T-helper 2 cell treated with Interferon-gamma antibody and Interleukin-4, amounts not matched to agents 5 μg/mL and 100 μg/mL, for 36 hours (primary cell): ENCODE data around the gene MRPL52.
"Not testable (repeated sequence)": the region's sequence is repeated elsewhere in the genome, so short reads cannot be mapped to it uniquely, and the experiment has no call there.

Experiments
- DNase-seq: peaks from one replicate; pipeline ENCODE4 v3.0.0; 2021; ENCODE audit warnings: low spot score
- H3K27ac Mint-ChIP-seq: one replicate; pipeline ENCODE4 v1.8.0; 2021; ENCODE audit warnings: mild to moderate bottlenecking, mixed read lengths
- H3K27me3 Mint-ChIP-seq: one replicate; pipeline ENCODE4 v1.8.0; 2021; ENCODE audit warnings: low read depth, mixed read lengths
- H3K36me3 Mint-ChIP-seq: one replicate; pipeline ENCODE4 v1.8.0; 2021; ENCODE audit warnings: low read depth, mixed read lengths
- H3K4me1 Mint-ChIP-seq: one replicate; pipeline ENCODE4 v1.8.0; 2021; ENCODE audit warnings: low read depth, mixed read lengths
- H3K4me3 Mint-ChIP-seq: one replicate; pipeline ENCODE4 v1.8.0; 2022; ENCODE audit warnings: mild to moderate bottlenecking, moderate library complexity, mixed read lengths
- H3K9me3 Mint-ChIP-seq: one replicate; pipeline ENCODE4 v1.8.0; 2021; ENCODE audit warnings: mixed read lengths

MRPL52 gene

DNA sequence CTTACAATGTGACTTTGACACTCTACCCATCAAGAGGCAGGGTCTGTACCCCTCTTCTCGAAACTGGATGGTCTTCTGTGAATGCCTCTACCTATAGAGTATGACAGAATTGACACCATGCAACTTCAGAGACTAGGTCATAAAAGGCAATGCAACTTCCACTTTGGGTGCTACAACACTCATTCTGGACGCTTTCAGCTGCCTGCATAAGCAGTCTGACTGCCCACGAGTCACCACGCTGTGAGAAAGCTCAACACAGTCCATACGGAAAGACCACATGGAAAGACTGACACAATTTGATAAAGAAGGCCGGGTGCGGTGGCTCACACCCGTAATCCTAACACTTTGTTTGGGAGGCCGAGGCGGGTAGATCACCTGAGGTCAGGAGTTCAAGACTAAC is 29.3 kb upstream of the MRPL52 start:
- Mint-ChIP-seq H3K4me3 (no peak overlapping the region), H3K27me3 (peaks cover 38% of the 10 kb centered on the region), H3K36me3 (no peaks in the 10 kb centered on the region), H3K4me1 (peaks cover 3% of the 10 kb centered on the region), H3K9me3 (no peaks in the 10 kb centered on the region), H3K27ac (no peak overlapping the region)
- no peak for DNase-seq

DNA sequence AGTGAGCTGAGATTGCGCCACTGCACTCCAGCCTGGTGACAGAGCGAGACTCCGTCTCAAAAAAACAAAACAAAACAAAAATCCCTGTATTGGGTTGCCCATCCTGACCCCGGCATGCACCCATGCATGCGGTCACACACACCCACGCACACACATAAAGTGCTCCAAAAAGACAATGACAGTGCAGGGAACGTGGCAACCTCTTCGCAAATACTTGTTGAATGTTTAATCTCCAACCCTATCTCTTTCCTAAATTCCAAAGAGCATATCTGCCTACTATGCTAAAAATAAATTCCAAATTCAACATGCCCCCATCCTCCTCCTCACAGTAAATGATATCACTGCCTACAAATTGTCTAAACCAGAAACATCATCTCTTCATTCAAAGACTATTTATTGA is 28.0 kb upstream of the MRPL52 start:
- H3K27me3 Mint-ChIP-seq = peaks cover 30% of the 10 kb centered on the region
- peaks cover 3% of the 10 kb centered on the region for H3K4me1 Mint-ChIP-seq
- H3K27ac Mint-ChIP-seq = no peak overlapping the region
- H3K9me3 Mint-ChIP-seq = no peaks in the 10 kb centered on the region
- DNase-seq = no peak
- no peaks in the 10 kb centered on the region for H3K36me3 Mint-ChIP-seq
- no peak overlapping the region for H3K4me3 Mint-ChIP-seq

DNA sequence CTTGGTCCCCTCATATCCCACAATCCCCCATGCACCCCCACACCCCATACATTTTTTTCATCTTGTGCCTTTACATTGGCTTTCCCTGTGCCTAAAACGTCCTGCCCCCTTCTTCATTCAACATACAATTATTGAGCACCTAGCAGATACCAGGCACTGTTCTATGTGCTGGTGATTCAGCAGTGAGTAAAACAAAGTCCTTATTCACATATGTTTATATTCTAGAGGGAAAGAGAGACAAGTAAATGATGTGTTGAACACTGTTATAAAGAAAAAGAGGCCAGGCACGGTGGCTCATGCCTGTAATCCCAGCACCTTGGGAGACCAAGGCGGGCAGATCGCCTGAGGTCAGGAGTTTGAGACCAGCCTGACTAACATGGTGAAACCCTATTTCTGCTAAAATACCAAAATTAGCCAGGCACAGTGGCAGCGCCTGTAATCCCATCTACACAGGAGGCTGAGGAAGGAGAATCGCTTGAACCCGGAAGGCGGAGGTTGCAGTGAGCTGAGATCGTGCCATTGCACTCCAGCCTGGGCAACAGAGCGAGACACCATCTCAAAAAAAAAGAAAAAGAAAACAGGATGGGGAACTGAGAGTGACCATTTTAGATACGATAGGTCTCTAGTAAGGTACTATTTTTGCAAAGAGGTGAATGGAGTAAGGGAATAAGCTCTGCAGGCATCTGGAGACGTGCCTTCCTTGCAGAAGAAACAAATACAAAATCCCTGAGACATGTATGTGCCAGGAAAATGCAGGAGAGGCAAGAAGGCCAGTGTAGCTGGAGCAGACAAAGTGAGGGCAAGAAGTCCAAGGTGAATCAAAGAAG is 26.6 kb upstream of the MRPL52 start:
- Mint-ChIP-seq H3K4me3 (no peak overlapping the region), H3K27ac (no peak overlapping the region)

DNA sequence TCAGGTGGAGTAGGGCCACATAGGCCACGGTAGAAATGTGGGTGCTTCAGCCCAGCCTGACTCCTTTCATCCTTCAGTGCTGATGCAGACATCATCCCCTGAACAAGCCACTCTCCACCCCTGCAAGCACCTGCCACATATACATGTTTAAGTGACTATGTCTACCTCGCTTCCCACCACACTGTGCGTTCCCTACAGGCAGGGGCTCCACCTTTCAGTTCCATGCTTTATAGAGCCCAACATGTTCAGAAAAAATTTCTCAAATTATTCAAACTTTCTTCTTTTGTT is 26.1 kb upstream of the MRPL52 start:
- no peak overlapping the region for H3K4me3 Mint-ChIP-seq
- no peaks in the 10 kb centered on the region for H3K9me3 Mint-ChIP-seq
- peaks cover 3% of the 10 kb centered on the region for H3K4me1 Mint-ChIP-seq
- DNase-seq = no peak
- H3K27me3 Mint-ChIP-seq = peaks cover 28% of the 10 kb centered on the region
- H3K36me3 Mint-ChIP-seq = no peaks in the 10 kb centered on the region
- H3K27ac Mint-ChIP-seq = no peak overlapping the region

More for the DNA sequence above, 26.6 kb upstream of the MRPL52 start:
- Mint-ChIP-seq H3K36me3 (no peaks in the 10 kb centered on the region), H3K9me3 (no peaks in the 10 kb centered on the region), H3K27me3 (peaks cover 30% of the 10 kb centered on the region), H3K4me1 (peaks cover 3% of the 10 kb centered on the region)
- no peak for DNase-seq

DNA sequence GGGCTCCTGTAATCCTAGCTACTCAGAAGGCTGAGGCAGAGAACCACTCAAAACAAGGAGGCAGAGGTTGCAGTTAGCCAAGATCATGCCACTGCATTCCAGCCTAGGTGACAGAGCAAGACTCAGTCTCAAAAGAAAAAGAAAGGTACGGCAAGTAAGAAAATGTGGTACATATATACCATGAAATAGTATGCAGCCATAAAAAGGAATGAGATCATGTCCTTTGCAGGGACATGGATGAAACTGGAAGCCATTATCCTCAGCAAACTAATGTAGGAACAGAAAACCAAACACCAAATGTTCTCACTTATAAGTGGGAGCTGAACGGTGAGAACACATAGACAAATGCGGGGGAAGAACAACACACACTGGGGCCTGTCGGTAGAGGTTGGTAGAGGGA is 24.5 kb upstream of the MRPL52 start:
- H3K4me3 Mint-ChIP-seq, H3K4me1 Mint-ChIP-seq, H3K9me3 Mint-ChIP-seq, DNase-seq, H3K36me3 Mint-ChIP-seq, H3K27ac Mint-ChIP-seq: not testable (repeated sequence)
- peaks cover 22% of the 10 kb centered on the region for H3K27me3 Mint-ChIP-seq

DNA sequence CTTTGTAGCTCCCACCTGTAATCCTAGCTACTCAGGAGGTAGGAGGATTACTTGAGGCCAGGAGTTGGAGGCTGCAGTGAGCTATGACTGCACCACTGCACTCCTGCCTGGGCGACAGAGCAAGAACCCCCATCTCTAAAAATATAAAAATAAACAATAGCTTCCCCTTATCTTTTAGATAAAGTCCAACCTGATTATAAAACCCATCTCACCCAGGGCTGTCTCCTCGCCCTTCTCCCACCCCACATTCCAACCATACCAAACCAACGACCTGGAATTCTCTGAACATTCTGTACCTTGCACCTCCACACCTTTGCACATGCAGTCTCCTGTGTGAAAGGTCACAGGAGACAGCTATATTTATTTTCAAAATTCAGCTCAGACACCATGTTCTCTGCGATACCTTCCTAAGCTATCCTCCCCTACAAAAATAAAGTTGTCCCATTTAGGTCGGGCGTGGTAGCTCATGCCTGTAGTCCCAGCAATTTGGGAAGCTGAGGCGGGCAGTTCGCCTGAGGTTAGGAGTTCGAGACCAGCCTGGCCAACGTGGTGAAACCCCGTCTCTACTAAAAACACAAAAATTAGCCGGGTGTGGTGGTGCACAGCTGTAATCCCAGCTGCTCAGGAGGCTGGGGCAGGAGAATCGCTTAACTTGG is 22.1 kb upstream of the MRPL52 start:
- Mint-ChIP-seq H3K36me3 (no peaks in the 10 kb centered on the region), H3K27ac (no peak overlapping the region), H3K4me1 (peaks cover 4% of the 10 kb centered on the region), H3K9me3 (no peaks in the 10 kb centered on the region), H3K4me3 (no peak overlapping the region), H3K27me3 (peaks cover 18% of the 10 kb centered on the region)
- DNase-seq = no peak

DNA sequence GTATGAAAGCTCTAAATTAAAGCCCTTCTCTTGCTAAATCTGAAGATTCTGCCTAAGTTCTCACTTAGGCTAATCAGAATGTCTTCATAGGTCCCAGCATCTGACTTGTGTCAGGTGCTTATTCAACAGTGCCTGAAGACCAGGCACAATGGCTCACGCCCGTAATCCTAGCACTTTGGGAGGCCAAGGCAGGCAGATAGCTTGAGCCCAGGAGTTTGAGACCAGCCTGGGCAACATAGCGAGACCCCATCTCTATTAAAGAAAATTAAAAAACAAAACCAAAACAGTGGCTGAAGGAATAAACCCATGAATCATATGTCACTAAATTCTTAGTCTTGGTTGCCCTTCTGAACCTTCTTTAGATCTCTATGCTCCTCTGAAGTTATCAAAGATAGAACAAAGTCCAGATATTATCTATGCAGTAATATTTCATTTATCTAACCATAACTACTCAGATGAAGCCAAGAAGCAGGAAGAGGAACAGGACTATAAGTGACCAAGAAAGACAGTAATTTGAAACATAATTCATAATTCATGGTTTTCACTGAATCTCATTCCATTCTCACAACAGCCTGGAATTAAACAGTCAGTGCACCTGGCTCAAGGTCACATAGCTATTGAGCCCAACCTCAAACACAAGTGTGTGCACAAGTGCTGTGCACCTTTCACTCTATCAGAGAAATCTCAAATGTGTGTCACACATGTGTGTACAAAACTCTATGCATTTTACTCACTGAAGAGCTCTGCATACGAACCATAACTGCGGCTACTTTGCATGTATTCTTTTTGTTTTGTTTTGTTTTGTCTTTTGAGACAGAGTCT is 21.1 kb upstream of the MRPL52 start:
- peaks cover 11% of the 10 kb centered on the region for H3K27me3 Mint-ChIP-seq
- no peak overlapping the region for H3K27ac Mint-ChIP-seq
- H3K4me1 Mint-ChIP-seq = peaks cover 3% of the 10 kb centered on the region
- H3K9me3 Mint-ChIP-seq = no peaks in the 10 kb centered on the region
- H3K36me3 Mint-ChIP-seq = no peaks in the 10 kb centered on the region
- no peak for DNase-seq
- no peak overlapping the region for H3K4me3 Mint-ChIP-seq

DNA sequence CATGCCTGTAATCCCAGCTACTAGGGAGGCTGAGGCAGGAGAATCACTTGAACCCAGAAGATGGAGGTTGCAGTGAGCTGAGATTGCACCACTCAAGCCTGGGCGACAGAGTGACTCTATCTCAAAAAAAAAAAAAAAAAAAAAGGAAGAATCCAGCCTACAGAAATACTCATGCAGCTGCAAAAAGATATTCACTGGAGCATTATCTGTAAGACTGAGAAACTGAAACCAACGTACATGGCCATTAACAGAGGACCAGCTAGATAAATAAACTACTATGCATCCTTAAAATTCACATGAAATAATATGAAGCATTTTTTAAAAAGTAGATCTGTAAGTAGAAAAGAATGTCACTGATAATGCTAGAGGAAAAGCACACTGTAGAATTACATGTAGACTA is 18.0 kb upstream of the MRPL52 start:
- Mint-ChIP-seq H3K27me3 (peaks cover 6% of the 10 kb centered on the region), H3K4me3 (no peak overlapping the region), H3K27ac (no peak overlapping the region), H3K36me3 (no peaks in the 10 kb centered on the region), H3K9me3 (no peaks in the 10 kb centered on the region), H3K4me1 (peaks cover 6% of the 10 kb centered on the region)
- DNase-seq = no peak

DNA sequence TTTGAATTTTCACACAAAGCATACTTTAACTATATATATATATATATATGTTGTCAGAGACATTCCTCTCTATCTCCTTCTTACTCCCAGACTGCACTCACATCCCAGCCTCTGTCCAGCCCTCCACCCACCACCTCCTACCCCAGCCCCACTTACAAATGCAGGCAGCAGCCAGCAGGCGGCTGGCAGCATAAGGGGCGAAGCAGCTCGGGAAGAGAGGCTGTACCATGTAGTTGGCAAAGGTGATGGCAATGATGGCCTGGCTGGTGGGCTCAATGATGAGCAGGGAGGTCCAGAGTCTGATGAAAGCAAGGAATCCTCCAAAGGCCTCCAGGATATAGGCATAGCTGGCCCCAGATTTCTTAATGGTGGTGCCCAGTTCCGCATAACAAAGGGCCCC is 16.9 kb upstream of the MRPL52 start:
- Mint-ChIP-seq H3K27me3 (peaks cover 6% of the 10 kb centered on the region), H3K4me1 (peaks cover 6% of the 10 kb centered on the region), H3K4me3 (no peak overlapping the region), H3K36me3 (no peaks in the 10 kb centered on the region), H3K9me3 (no peaks in the 10 kb centered on the region), H3K27ac (no peak overlapping the region)
- no peak for DNase-seq

DNA sequence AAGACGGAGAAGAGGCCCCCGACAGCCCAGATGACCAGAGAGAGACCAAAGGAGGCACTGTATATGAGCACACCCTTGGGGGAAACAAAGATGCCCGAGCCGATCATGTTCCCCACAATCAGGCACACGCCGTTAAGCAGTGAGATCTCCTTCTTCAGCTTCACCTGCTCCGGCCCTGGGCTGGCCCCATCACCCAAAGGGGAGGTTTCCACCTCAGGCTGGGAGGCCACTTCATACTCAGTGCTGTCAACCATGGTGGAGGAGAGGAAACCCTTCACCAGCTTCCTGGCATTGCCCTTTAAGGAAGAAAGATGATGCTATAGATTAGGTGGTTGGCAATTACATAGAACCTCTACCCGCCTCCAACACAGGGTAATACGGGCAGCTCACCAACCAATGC is 16.5 kb upstream of the MRPL52 start:
- H3K4me1 Mint-ChIP-seq = peaks cover 6% of the 10 kb centered on the region
- H3K27ac Mint-ChIP-seq = no peak overlapping the region

DNA sequence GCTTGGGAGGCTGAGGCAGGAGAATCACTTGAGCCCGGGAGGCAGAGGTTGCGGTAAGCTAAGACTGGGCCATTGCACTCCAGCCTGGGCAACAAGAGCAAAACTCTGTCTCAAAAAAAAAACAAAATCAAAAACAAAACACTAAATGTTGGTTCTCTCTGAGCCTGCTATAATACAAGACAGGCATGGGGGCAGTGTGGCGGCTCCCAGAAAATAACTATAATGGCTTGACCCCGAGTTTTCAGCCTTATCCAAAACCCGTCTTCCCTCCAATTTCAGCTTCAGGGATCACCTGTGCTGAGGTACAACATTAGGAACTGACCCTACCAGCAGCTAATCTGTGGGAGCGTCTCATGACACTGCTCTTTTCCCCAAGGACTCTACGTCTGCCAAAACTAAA is 15.3 kb upstream of the MRPL52 start:
- H3K9me3 Mint-ChIP-seq = no peaks in the 10 kb centered on the region
- no peaks in the 10 kb centered on the region for H3K36me3 Mint-ChIP-seq
- DNase-seq = no peak
- H3K27me3 Mint-ChIP-seq = peaks cover 3% of the 10 kb centered on the region
- peaks cover 11% of the 10 kb centered on the region for H3K4me1 Mint-ChIP-seq
- H3K4me3 Mint-ChIP-seq = no peak overlapping the region
- H3K27ac Mint-ChIP-seq = no peak overlapping the region

More for the DNA sequence above, 16.5 kb upstream of the MRPL52 start:
- no peak overlapping the region for H3K4me3 Mint-ChIP-seq
- no peak for DNase-seq
- no peaks in the 10 kb centered on the region for H3K36me3 Mint-ChIP-seq
- H3K9me3 Mint-ChIP-seq = no peaks in the 10 kb centered on the region
- peaks cover 4% of the 10 kb centered on the region for H3K27me3 Mint-ChIP-seq

DNA sequence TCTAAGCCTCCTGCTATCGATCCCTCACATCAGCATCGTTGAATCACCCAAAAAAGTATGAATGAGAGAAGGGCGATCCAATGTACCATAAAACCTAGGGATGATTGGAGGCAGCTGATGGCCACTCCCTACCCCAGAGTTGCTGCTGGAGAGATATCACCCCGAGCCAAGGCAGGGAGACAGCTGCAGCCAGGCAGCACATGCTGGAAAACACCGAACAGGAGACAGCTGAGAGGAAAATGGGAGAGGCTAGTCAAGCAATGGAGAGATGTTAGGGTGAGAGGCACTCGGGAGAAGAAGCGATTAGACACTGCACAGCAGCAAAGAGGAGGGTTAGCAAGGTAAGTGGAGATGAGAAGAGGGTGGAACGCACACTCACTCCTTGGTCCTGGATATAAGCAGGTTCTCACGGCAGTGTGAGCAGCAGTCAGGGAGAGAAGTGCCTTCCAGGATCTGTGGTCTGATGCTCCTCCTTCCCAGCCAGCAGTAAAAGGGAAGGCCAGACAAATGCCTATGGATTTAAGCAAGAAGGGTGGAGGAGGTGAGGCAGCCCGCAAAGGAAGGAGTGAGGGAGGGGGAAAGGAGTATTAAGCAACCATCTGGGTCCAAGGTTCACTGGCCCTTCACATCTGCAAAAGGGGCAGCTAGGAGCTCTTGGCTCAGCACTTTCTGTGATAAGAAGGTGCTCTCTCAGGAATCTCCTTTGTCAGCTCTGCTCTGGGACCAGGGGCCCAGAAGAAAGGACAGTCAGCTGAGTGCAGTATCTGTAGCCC is 14.6 kb upstream of the MRPL52 start, which contains the start of gene SLC7A7:
TSS of gene SLC7A7 (minus strand) at position 495 of the 773 bp plus-strand sequence. CDS start 2,037 bp downstream, outside the sequence.
- no peak for DNase-seq
- H3K27me3 Mint-ChIP-seq = peaks cover 6% of the 10 kb centered on the region
- no peak within 1 kb of the TSS for H3K27ac Mint-ChIP-seq
- H3K36me3 Mint-ChIP-seq = no peaks in the 10 kb centered on the region
- H3K4me3 Mint-ChIP-seq = no peak within 1 kb of the TSS
- peaks cover 18% of the 10 kb centered on the region for H3K4me1 Mint-ChIP-seq
- no peaks in the 10 kb centered on the region for H3K9me3 Mint-ChIP-seq

DNA sequence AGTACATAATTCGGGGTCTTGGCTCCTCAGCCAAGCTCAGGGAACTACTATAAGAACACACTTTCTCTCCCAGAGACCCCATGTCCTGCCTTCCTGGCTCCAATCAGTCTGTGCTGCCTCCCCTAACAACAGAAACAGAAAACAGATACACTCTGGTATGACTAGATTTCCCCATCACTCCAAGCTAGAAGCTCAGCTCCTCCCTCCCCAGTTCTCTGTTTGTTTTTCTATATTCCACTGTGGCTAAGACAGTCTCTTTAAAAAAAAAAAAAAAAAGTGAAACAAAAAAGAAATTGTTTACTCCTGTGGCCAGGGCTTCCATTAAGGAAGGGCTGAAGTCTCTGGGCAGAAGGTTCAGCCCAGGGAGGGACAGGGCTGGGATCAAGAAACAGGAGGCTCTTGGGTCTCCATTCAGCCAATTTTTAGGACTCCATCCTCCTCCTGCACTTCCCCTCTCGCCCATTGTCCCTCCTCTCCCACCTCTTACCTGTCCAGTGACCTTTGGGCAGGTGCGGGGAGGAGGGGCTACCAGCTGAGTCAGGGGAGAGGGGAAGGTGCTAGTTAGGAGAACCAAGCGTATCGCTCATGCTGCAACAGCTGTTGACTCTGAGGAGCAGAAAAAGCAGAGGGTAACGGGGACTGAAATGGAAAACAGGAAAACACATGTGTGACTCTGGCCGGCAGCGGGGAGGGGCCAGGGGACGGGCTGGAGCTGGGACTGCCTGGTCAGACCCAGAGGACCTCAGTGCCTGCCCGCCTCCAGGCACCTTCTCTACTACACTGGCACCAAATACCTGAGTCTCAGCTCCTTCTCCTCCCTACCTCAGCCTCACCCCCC is 10.3 kb upstream of the MRPL52 start:
- Mint-ChIP-seq H3K27ac (peak overlapping the region; percentile 21), H3K36me3 (no peaks in the 10 kb centered on the region), H3K4me3 (no peak overlapping the region), H3K9me3 (no peaks in the 10 kb centered on the region), H3K27me3 (peaks cover 11% of the 10 kb centered on the region), H3K4me1 (peaks cover 26% of the 10 kb centered on the region)
- no peak for DNase-seq
